ENCODE results near the gene TMEM185A. TPM values are rescaled to one million over a fixed set of nuclear protein-coding genes. Genes with fewer than 3 reads are reported as not detected.
"Not testable (repeated sequence)": the region's sequence is repeated elsewhere in the genome, so short reads cannot be mapped to it uniquely, and the experiment has no call there.

Gene TMEM185A
- total and polyA plus RNA-seq, 2 of the 4 experiments (the other 2 are of a cell fraction), result 9.7 to 12.2 TPM

GRCh38 chrX:149598603-149599002 is 33.0 kb downstream of the TMEM185A start:
- in situ Hi-C loops (cut with MboI; ENCODE audit: low sequenced_read_pairs), result not testable (repeated sequence)

GRCh38 chrX:149595943-149596342 is 35.6 kb downstream of the TMEM185A start:
- intact Hi-C loops (cut with micrococcal nuclease); H2AK5ac ChIP-seq (ENCODE audit: low read depth, low read length); H3K36me3 ChIP-seq (ENCODE audit: control insufficient read depth, insufficient read depth, low read length); dilution Hi-C loops (cut with HindIII; ENCODE audit: low sequenced_read_pairs, unreplicated experiment); H3K4me1 ChIP-seq (ENCODE audit: control insufficient read depth, insufficient read depth, low read length); H4K91ac ChIP-seq (ENCODE audit: insufficient read depth, low read depth, low read length); POLR2A ChIA-PET (ENCODE audit: unreplicated experiment); DNase-seq; H2AFZ ChIP-seq (replicated peaks; ENCODE audit: low read length, poor library complexity); H3K56ac ChIP-seq (ENCODE audit: extremely low read depth, insufficient read depth, low read length); ATAC-seq (ENCODE audit: low read depth); H3K14ac ChIP-seq (replicated peaks; ENCODE audit: low read depth, low read length); H3K27me3 ChIP-seq (ENCODE audit: control insufficient read depth, insufficient read depth, low read length); H3K9me1 ChIP-seq (ENCODE audit: insufficient read depth, low read length); H3K9ac ChIP-seq (ENCODE audit: low read depth, low read length); H3K79me1 ChIP-seq (ENCODE audit: low read depth in 1 of 2, low read length in 2 of 2); H3K4ac ChIP-seq (ENCODE audit: low read depth, low read length); H2BK15ac ChIP-seq (ENCODE audit: low read depth, low read length); H3K23ac ChIP-seq (ENCODE audit: low read depth, low read length); H4K5ac ChIP-seq (ENCODE audit: low read depth, low read length); in situ Hi-C loops (cut with MboI; ENCODE audit: low sequenced_read_pairs); H3K27ac ChIP-seq (ENCODE audit: insufficient read depth, low read length); H4K8ac ChIP-seq (ENCODE audit: low read depth in 2 of 2, low read length in 2 of 2); H2AK9ac ChIP-seq (replicated peaks; ENCODE audit: low read depth, low read length, poor library complexity); H3K4me2 ChIP-seq (ENCODE audit: low read depth, low read length); H3K18ac ChIP-seq (ENCODE audit: low read depth, low read length); H3K4me3 ChIP-seq (ENCODE audit: insufficient read depth, low read depth, low read length); H2BK120ac ChIP-seq (ENCODE audit: low read depth, low read length); H4K20me1 ChIP-seq (ENCODE audit: insufficient read depth, low read length); BruUV-seq (replicated peaks); H3K9me3 ChIP-seq (ENCODE audit: control insufficient read depth, insufficient read depth, low read length); H2BK20ac ChIP-seq (ENCODE audit: low read depth, low read length); CTCF ChIA-PET; H2BK5ac ChIP-seq (ENCODE audit: low read depth, low read length, poor library complexity, severe bottlenecking): not testable (repeated sequence)
- no CpG with 5 or more reads among the region's 7 CpGs for WGBS, 2 experiments (ENCODE audit: extremely low coverage in 2 of 2, insufficient read length in 1 of 2)

More at GRCh38 chrX:149598603-149599002, 33.0 kb downstream of the TMEM185A start:
- dilution Hi-C loops (cut with HindIII; ENCODE audit: low sequenced_read_pairs, unreplicated experiment); H3K18ac ChIP-seq (ENCODE audit: low read depth, low read length); DNase-seq; H3K56ac ChIP-seq (ENCODE audit: extremely low read depth, insufficient read depth, low read length); H4K20me1 ChIP-seq (ENCODE audit: insufficient read depth, low read length); H3K4ac ChIP-seq (ENCODE audit: low read depth, low read length); H2BK5ac ChIP-seq (ENCODE audit: low read depth, low read length, poor library complexity, severe bottlenecking); H2AK9ac ChIP-seq (replicated peaks; ENCODE audit: low read depth, low read length, poor library complexity); H3K9me1 ChIP-seq (ENCODE audit: insufficient read depth, low read length); H2AFZ ChIP-seq (replicated peaks; ENCODE audit: low read length, poor library complexity); H3K36me3 ChIP-seq (ENCODE audit: control insufficient read depth, insufficient read depth, low read length); H4K8ac ChIP-seq (ENCODE audit: low read depth in 2 of 2, low read length in 2 of 2); POLR2A ChIA-PET (ENCODE audit: unreplicated experiment); H3K4me3 ChIP-seq (ENCODE audit: insufficient read depth, low read depth, low read length); H3K4me2 ChIP-seq (ENCODE audit: low read depth, low read length); H3K27me3 ChIP-seq (ENCODE audit: control insufficient read depth, insufficient read depth, low read length); H4K5ac ChIP-seq (ENCODE audit: low read depth, low read length); H3K27ac ChIP-seq (ENCODE audit: insufficient read depth, low read length); BruUV-seq (replicated peaks); CTCF ChIA-PET; ATAC-seq (ENCODE audit: low read depth); H4K91ac ChIP-seq (ENCODE audit: insufficient read depth, low read depth, low read length); H2BK15ac ChIP-seq (ENCODE audit: low read depth, low read length); H2AK5ac ChIP-seq (ENCODE audit: low read depth, low read length); H3K23ac ChIP-seq (ENCODE audit: low read depth, low read length); H3K14ac ChIP-seq (replicated peaks; ENCODE audit: low read depth, low read length); H3K9ac ChIP-seq (ENCODE audit: low read depth, low read length); intact Hi-C loops (cut with micrococcal nuclease); H2BK120ac ChIP-seq (ENCODE audit: low read depth, low read length); H2BK20ac ChIP-seq (ENCODE audit: low read depth, low read length); H3K79me1 ChIP-seq (ENCODE audit: low read depth in 1 of 2, low read length in 2 of 2); H3K9me3 ChIP-seq (ENCODE audit: control insufficient read depth, insufficient read depth, low read length); H3K4me1 ChIP-seq (ENCODE audit: control insufficient read depth, insufficient read depth, low read length): not testable (repeated sequence)
- no CpG with 5 or more reads among the region's 11 CpGs for WGBS, 2 experiments (ENCODE audit: extremely low coverage in 2 of 2, insufficient read length in 1 of 2)

Measured in IMR-90 (cell line).